Fibroblast of skin of left biceps (primary cell): ENCODE data around the gene UBR4.

Experiments
- DNase-seq, 2 experiments: peaks; one replicate each; pipeline ENCODE4 v3.0.0-alpha.2; 2013; ENCODE audit warnings: low read depth in 2 of 2

UBR4 gene

GRCh38 chr1:19072285-19072981, 137.6 kb downstream of the UBR4 start:
- no peak for DNase-seq

GRCh38 chr1:19071674-19072281, 138.3 kb downstream of the UBR4 start:
- no peak for DNase-seq

- no peak for DNase-seq
These were observed 139.0 kb downstream of the UBR4 start for GRCh38 chr1:19070891-19071621.

- no peak for DNase-seq
These were observed 139.8 kb downstream of the UBR4 start for GRCh38 chr1:19070197-19070651.

GRCh38 chr1:19068639-19069276, 141.3 kb downstream of the UBR4 start:
- no peak for DNase-seq

- no peak for DNase-seq
These were observed 142.0 kb downstream of the UBR4 start for GRCh38 chr1:19067912-19068638.

GRCh38 chr1:19067182-19067911, 142.7 kb downstream of the UBR4 start:
- no peak for DNase-seq

- DNase-seq: no peak
These were observed 143.2 kb downstream of the UBR4 start for GRCh38 chr1:19066874-19067181.

- no peak for DNase-seq
These were observed 143.7 kb downstream of the UBR4 start for GRCh38 chr1:19066248-19066873.

- no peak for DNase-seq
These were observed 144.4 kb downstream of the UBR4 start for GRCh38 chr1:19065526-19066247.

- no peak for DNase-seq
These were observed 145.1 kb downstream of the UBR4 start for GRCh38 chr1:19064906-19065450.

GRCh38 chr1:19063122-19063521, 146.9 kb downstream of the UBR4 start:
- no peak for DNase-seq

GRCh38 chr1:19062258-19063029, 147.6 kb downstream of the UBR4 start:
- DNase-seq: no peak

GRCh38 chr1:19061798-19062197, 148.3 kb downstream of the UBR4 start:
- no peak for DNase-seq

GRCh38 chr1:19061343-19061742, 148.7 kb downstream of the UBR4 start:
- DNase-seq: no peak

GRCh38 chr1:19059773-19060172, 150.3 kb downstream of the UBR4 start:
- no peak for DNase-seq

- DNase-seq: no peak
These were observed 151.6 kb downstream of the UBR4 start for GRCh38 chr1:19058476-19058797.

GRCh38 chr1:19057784-19058475, 152.1 kb downstream of the UBR4 start:
- no peak for DNase-seq
